Hepatocyte (in vitro differentiated cells): ENCODE results near the gene CD44. TPM values are rescaled to one million over a fixed set of nuclear protein-coding genes. Genes with fewer than 3 reads are reported as not detected.

Experiments used
- DNase-seq: peaks from one replicate; pipeline ENCODE4 v3.0.0-alpha.2; 2016; ENCODE audit warnings: low spot score
- H2AFZ ChIP-seq: fragments of 200-600 bp; sonication (generic); 2 replicates; pipeline ENCODE4 v1.6.0; 2016; ENCODE audit warnings: antibody characterized with exemption, mild to moderate bottlenecking
- H3K27ac ChIP-seq: fragments of 200-600 bp; sonication (generic); 2 replicates; pipeline ENCODE4 v1.5.1; 2016; ENCODE audit warnings: mild to moderate bottlenecking
- H3K27me3 ChIP-seq: fragments of 200-600 bp; sonication (generic); 2 replicates; pipeline ENCODE4 v1.6.1; 2016
- H3K36me3 ChIP-seq: fragments of 200-600 bp; sonication (generic); replicated peaks from 2 replicates; pipeline ENCODE4 v1.5.1; 2016; ENCODE audit warnings: low read depth; ENCODE audit not compliant: insufficient read depth
- H3K4me1 ChIP-seq: fragments of 200-600 bp; sonication (generic); 2 replicates; pipeline ENCODE4 v1.5.1; 2016; ENCODE audit warnings: mild to moderate bottlenecking, moderate library complexity; ENCODE audit not compliant: insufficient read depth
- H3K4me2 ChIP-seq: fragments of 200-600 bp; sonication (generic); 2 replicates; pipeline ENCODE4 v1.6.0; 2016
- H3K4me3 ChIP-seq: fragments of 200-600 bp; sonication (generic); 2 replicates; pipeline ENCODE4 v1.5.1; 2016; ENCODE audit warnings: mild to moderate bottlenecking
- H3K79me2 ChIP-seq: fragments of 200-600 bp; sonication (generic); 2 replicates; pipeline ENCODE4 v1.6.0; 2017; ENCODE audit warnings: mild to moderate bottlenecking
- H3K9me2 ChIP-seq: fragments of 200-600 bp; sonication (generic); replicated peaks from 2 replicates; pipeline ENCODE4 v1.6.0; 2017; ENCODE audit warnings: mild to moderate bottlenecking; ENCODE audit not compliant: insufficient read depth
- H3K9me3 ChIP-seq: fragments of 200-600 bp; sonication (generic); 2 replicates; pipeline ENCODE4 v1.5.1; 2016; ENCODE audit warnings: low read depth, mild to moderate bottlenecking
- H4K20me1 ChIP-seq: fragments of 200-600 bp; sonication (generic); 2 replicates; pipeline ENCODE4 v1.6.0; 2016; ENCODE audit warnings: mild to moderate bottlenecking; ENCODE audit not compliant: insufficient read depth, poor library complexity, severe bottlenecking
- CTCF ChIP-seq: fragments of 200-600 bp; sonication (generic); IDR thresholded peaks from 2 replicates; pipeline ENCODE4 v1.5.1; 2016; ENCODE audit warnings: antibody characterized with exemption, mild to moderate bottlenecking; ENCODE audit not compliant: poor library complexity
- EZH2 ChIP-seq: fragments of 200-600 bp; sonication (generic); IDR thresholded peaks from 2 replicates; pipeline ENCODE4 v1.6.1; 2016; ENCODE audit warnings: antibody characterized with exemption, mild to moderate bottlenecking, borderline replicate concordance
- EZH2phosphoT487 ChIP-seq: fragments of 200-600 bp; sonication (generic); IDR thresholded peaks from one replicate; pipeline ENCODE4 v1.6.1; 2018; ENCODE audit warnings: antibody characterized with exemption, mild to moderate bottlenecking, low read depth, moderate library complexity; ENCODE audit not compliant: unreplicated experiment, severe bottlenecking
- WGBS: methylation state at CpG from one replicate; pipeline ENCODE4 v1.1.6; 2016; ENCODE audit warnings: low lambda C conversion rate; ENCODE audit errors: missing lambda C conversion rate; 5-methylcytosine and 5-hydroxymethylcytosine counted together
- polyA plus RNA-seq: library from polyadenylated mRNA; unstranded; fragments of >200 nt; fragmentation: Nextera tagmentation; extraction: Ambion mirVana; gene quantifications from 2 replicates; pipeline ENCODE4 v1.2.1, GENCODE V29; 2016
- total RNA-seq: library from RNA; depleted of rRNA; stranded (reverse); fragments of >200 nt; gene quantifications from 2 replicates; pipeline ENCODE4 v1.2.3, GENCODE V29; 2014

Gene CD44
- total and polyA plus RNA-seq, 2 experiments from 2014 or later = 17.5 to 29.5 TPM

DNA sequence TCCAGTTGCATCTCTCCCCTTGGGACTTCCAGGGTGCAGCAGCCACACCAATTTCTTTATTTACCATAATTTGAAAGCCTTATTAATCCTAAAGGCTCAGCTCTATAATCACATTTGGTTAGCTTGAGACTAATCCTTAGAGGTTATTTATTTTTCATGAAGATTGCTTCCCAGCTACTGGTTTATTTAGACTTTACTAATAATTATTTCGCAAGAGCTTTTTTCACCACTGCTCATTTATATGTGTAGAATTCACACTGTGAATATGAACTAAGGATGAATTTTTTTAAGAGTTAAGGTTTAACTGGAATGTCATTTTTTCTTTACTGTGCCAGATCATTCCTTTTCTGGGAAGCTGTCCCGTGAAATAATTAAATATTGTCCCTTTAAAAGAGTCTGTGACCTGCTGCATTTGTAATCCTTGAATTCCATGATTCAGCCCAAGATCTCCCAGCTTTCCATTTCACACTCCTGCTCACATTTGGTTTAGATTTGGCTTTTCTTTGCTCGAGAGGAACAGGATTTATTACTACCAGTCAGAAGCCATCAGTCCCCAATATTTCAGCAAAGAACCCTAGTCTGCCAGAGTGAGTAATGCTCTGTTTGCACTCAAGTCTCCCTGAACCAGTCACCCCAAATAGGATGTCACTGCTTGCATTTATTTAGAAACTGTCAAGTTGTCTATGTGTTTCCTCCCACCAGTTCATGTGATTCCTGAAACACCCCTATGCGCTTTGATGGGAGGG lies 4.4 kb upstream of the CD44 start:
- no peak for DNase-seq
- WGBS = 73% methylated on average over 4 of the region's 4 CpGs
- no peak overlapping the region for H2AFZ ChIP-seq
- no peak overlapping the region for H3K27ac ChIP-seq
- TF ChIP-seq EZH2 = no peak
- TF ChIP-seq EZH2phosphoT487 = no peak
- no peak for TF ChIP-seq CTCF
- H3K9me3 ChIP-seq = no peaks in the 10 kb centered on the region
- H3K4me3 ChIP-seq = no peak overlapping the region
- no peaks in the 10 kb centered on the region for H4K20me1 ChIP-seq
- H3K36me3 ChIP-seq = no peaks in the 10 kb centered on the region
- no peaks in the 10 kb centered on the region for H3K4me1 ChIP-seq
- H3K79me2 ChIP-seq = no peaks in the 10 kb centered on the region
- no peaks in the 10 kb centered on the region for H3K9me2 ChIP-seq
- H3K27me3 ChIP-seq = peaks cover 31% of the 10 kb centered on the region
- H3K4me2 ChIP-seq = no peak overlapping the region

- Histone ChIP-seq H3K79me2 (no peaks in the 10 kb centered on the region), H2AFZ (no peak overlapping the region), H3K4me2 (no peak overlapping the region), H3K36me3 (no peaks in the 10 kb centered on the region), H3K27me3 (peaks cover 37% of the 10 kb centered on the region), H3K4me3 (no peak overlapping the region), H3K4me1 (no peaks in the 10 kb centered on the region), H3K9me3 (no peaks in the 10 kb centered on the region), H4K20me1 (no peaks in the 10 kb centered on the region), H3K27ac (no peak overlapping the region), H3K9me2 (no peaks in the 10 kb centered on the region)
- no peak for DNase-seq
- 65% methylated on average over 3 of the region's 3 CpGs for WGBS
- TF ChIP-seq CTCF (no peak), EZH2phosphoT487 (no peak), EZH2 (no peak)
Observed at GRCh38 chr11:35135222-35135621, 3.7 kb upstream of the CD44 start.

- Histone ChIP-seq H3K27me3 (peaks cover 39% of the 10 kb centered on the region), H3K4me1 (no peaks in the 10 kb centered on the region), H3K36me3 (no peaks in the 10 kb centered on the region), H3K9me3 (no peaks in the 10 kb centered on the region), H3K4me2 (no peak overlapping the region), H3K27ac (no peak overlapping the region), H2AFZ (no peak overlapping the region), H4K20me1 (no peaks in the 10 kb centered on the region), H3K9me2 (no peaks in the 10 kb centered on the region), H3K4me3 (no peak overlapping the region), H3K79me2 (no peaks in the 10 kb centered on the region)
- WGBS = 98% methylated on average over 5 of the region's 5 CpGs
- no peak for TF ChIP-seq EZH2phosphoT487
- TF ChIP-seq EZH2 = no peak
- no peak for TF ChIP-seq CTCF
- no peak for DNase-seq
Observed at GRCh38 chr11:35136311-35136710, 2.7 kb upstream of the CD44 start.
